ENCODE results near the gene RGPD8. TPM values are rescaled to one million over a fixed set of nuclear protein-coding genes. Genes with fewer than 3 reads are reported as not detected.
"Not testable (repeated sequence)": the region's sequence is repeated elsewhere in the genome, so short reads cannot be mapped to it uniquely, and the experiment has no call there.

The RGPD8 gene
- total RNA-seq = 10 to 100 TPM; 15.1 to 18.5 TPM

DNA sequence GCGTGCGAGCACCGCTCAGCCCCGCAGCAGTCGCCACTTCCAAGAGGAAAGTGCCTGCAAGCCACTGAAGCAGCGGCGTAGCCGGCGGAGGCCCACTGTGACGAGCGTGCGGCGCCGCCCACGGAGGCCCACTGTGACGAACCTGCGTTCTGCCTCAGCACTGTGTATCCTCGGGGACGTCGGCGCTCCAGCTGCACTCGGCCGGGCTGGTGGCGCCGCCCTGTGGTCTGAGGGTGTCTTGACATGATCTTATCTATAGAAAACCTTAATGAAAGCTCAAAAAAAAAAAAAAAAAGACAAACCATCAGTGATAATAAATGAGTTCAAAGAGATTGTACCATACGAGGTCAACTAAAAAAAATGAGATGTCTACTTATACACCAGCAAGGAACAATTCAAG lies at the start of gene RGPD8:
RGPD8 (minus strand) TSS at position 166 of the 400 bp plus-strand sequence. CDS start 192 bp downstream, outside the sequence.
- POLR2A ChIA-PET = interaction anchor here (0.6 kb wide), 2 partner anchors 114 to 514 kb away, joined by 3 to 6 read pairs; no protein-coding TSS in a partner anchor
- CTCF ChIA-PET = interaction anchor here (0.6 kb wide), 1 partner anchor 216 kb away, joined by 3 read pairs; no protein-coding TSS in a partner anchor

DNA sequence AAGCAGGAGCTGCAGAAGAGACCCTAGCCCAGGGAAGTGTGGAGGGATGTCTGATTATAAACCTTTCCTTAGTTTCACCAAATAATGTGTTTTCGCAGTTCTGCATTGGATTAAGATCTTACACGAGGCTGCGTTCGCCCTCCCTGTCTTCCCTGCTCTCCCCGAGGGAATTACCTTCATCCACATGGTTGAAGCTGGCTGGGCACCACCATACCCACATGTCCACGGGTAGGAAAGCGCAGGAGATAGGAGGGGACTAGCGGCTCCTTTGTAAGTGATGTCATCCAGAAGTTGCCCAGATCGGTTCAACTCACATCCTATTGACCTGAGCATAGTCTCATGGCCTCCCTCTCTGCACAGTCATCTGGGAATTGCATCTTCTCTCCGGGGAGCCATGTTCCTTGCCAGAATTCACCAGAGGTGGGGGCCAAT lies 49.6 kb upstream of the RGPD8 start:
- ChIA-PET CTCF (interaction anchor here (1.2 kb wide), 1 partner anchor 428 kb away, joined by 3 read pairs; the partner anchor contains the start of gene TMEM87B), POLR2A (interaction anchor here (0.6 to 2.0 kb wide), 2 partner anchors 58 to 517 kb away, joined by 3 to 7 read pairs; no protein-coding TSS in a partner anchor)

DNA sequence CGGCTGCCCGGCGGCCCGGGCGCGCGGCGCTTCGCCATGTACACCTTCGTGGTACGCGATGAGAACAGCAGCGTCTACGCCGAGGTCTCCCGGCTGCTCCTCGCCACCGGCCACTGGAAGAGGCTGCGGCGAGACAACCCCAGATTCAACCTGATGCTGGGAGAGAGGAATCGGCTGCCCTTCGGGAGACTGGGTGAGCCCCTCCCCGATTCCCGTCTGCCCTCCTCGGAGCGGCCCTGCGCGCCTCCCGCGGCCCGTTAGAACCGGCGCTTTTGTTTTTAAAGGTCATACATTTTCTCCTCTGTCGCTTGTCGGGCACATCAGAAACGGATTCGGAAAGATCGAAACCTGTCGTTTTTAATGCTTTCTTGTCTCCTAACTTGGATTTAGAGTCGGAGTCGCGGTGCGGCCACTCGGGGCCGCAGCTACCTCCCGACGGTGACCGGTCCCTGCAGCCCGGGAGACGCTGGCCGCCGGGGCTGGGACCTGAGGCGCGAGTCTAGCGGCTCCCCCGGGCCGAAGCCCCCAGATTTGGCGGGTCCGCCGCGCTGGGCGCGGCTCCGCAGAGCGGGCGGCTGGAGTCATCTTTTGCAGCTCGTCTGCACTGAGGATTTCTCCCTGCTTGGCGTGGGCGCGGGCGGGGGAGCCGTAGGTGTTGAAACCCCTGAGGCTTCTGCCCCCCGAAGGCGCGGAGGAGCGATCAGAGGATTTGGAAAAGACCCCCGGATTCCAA lies 49.0 kb upstream of the RGPD8 start:
- ChIA-PET POLR2A (interaction anchor here (0.6 to 2.0 kb wide), 2 partner anchors 59 to 518 kb away, joined by 3 to 7 read pairs; no protein-coding TSS in a partner anchor), CTCF (interaction anchor here (1.2 kb wide), 1 partner anchor 428 kb away, joined by 3 read pairs; the partner anchor contains the start of gene TMEM87B)

DNA sequence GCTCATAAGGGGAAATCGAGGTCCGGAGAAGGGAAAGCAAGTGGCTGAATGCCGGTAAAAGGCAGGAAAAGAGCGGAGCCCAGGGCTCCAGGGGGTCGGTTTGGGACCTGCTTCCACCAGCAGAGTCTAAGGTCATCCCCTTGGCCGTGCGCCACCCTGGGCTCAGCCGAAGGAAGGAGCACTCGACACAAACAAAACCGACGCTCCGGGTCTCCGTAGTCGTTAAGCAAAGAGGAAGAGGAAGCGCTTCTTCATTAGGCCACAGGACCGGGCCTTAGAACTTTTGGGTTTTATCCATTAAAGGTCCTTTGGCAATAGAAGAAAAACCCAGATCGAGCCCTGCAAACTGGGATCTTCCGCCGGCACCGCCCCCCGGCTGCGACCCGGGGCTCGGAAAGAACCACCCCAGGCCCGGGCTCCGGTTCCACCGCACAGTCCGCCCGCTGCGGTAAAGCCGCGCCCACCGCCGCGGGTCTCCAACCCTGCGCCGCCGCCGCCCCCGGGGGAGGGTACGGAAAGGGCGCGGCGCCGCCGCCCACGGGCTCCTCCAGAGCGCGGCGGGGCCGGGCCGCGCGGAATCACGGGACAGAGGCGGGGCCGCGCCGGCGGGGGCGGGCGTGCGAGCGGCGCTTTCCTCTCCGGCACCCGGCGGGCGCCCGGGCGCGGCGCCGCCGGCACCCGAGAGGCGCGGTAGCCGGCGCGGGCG lies 48.2 kb upstream of the RGPD8 start, which contains the start of gene TTL:
TTL (plus strand) TSS at position 629 of the 706 bp plus-strand sequence. CDS start 189 bp downstream, outside the sequence.
- POLR2A ChIA-PET = interaction anchor here (2.0 kb wide), 1 partner anchor 59 kb away, joined by 7 read pairs; no protein-coding TSS in a partner anchor
- CTCF ChIA-PET = interaction anchor here (0.6 to 2.6 kb wide), 8 partner anchors 9 to 227 kb away, joined by 3 to 9 read pairs (median 4); partner anchors contain the start of gene ZC3H8

DNA sequence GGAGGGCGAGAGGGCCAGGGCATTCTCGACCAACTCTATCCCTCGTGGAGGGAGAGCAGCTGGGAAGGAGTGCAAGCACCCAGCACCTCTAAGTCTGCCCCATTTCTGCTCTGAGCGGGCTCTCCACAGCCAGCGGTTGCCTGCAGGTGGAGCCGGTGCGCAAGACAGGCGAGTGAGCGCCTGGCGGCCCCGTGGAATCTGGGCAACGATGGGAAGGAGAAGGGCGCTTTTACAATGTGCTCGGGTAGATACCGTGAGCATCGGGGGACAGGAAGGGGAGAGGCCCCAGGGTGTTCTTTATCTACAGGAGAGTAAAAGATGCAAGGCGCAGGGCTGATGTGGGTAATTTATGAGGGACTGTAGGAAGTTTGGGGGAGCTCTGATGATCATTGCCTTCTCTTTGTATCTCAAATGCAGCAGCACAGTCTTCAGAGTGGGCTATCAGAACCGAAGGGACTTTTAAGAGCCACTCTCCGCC lies 47.6 kb upstream of the RGPD8 start:
- ChIA-PET POLR2A (no interaction called here), CTCF (interaction anchor here (0.6 to 2.6 kb wide), 8 partner anchors 10 to 226 kb away, joined by 3 to 9 read pairs (median 4); partner anchors contain the start of gene ZC3H8)

DNA sequence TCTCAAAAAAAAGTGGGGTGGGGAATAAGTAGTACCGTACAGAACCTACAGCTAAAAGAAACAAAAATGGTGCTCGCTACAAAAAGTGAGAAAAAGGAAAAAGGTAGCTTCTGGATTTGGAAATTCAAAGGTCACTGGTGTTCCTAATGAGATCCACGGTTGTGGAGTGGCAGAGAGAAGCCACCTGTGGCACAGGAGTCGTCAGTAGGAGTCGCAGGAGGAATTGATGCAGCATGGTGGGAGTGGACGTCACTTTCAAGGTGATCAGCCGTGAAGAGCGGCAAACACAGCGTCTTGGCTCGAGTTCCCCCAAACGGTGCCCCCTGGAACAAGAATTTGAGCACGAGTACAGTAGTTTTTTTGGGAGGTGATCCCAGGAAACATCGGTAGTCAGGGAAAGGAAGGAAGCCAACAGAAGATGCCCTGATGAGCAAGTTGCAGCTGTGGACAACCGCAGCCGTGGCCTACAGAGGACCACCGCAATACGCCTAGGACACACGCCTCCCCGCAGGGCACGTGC lies 47.1 kb upstream of the RGPD8 start:
- CTCF ChIA-PET = interaction anchor here (1.0 to 2.6 kb wide), 8 partner anchors 10 to 226 kb away, joined by 3 to 9 read pairs (median 4); partner anchors contain the start of gene ZC3H8
- POLR2A ChIA-PET = interaction anchor here (1.0 kb wide), 1 partner anchor 221 kb away, joined by 3 read pairs; no protein-coding TSS in a partner anchor

DNA sequence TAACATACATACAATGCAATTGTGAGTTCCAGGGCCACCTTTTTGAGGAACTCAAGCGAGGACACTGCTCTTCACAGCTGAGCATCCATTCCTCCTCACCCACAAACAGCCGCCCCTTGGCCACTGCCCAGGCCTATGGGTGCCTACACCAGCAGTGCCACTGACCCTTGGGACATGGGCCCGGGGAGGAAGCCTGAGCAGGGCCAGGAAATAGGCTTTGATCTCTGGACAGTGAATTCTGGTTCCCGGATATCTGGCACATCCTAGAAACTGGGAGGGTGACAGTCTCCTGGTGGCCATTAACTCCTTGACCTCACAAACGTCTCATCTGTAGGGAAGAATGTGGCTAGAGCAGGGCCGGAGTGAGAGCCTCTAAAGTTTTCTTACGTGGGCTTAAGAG lies 43.0 kb upstream of the RGPD8 start:
- POLR2A ChIA-PET = no interaction called here
- CTCF ChIA-PET = no interaction called here

DNA sequence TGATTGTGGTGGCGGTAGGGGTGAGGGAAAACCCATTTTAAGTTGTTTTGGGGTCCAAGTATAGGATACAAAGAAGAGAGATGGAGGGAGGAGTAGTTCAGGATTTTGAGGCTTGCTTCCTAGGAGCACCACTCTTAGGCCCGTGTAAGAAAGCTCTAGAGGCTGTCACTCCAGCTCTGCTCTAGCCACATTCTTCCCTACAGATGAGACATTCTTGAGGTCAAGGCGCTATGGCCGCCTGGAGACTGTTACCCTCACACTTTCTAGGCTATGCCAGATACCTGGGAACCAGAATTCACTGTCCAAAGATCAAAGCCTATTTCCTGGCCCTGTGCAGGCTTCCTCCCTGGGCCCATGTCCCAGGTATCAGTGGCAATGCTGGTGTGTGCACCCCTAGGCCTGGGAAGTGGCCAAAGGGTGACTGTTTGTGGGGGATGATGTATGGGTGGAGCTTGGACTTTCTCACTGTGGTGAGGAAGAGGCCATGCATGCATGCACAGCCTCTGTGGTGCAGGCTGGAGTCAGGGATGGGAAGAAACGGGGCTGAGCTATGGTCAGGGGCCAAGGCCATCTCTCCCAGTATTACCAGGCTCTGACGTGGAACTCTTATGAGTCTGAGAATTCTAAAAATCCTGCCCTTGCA lies 41.5 kb upstream of the RGPD8 start:
- ChIA-PET POLR2A (no interaction called here), CTCF (no interaction called here)

DNA sequence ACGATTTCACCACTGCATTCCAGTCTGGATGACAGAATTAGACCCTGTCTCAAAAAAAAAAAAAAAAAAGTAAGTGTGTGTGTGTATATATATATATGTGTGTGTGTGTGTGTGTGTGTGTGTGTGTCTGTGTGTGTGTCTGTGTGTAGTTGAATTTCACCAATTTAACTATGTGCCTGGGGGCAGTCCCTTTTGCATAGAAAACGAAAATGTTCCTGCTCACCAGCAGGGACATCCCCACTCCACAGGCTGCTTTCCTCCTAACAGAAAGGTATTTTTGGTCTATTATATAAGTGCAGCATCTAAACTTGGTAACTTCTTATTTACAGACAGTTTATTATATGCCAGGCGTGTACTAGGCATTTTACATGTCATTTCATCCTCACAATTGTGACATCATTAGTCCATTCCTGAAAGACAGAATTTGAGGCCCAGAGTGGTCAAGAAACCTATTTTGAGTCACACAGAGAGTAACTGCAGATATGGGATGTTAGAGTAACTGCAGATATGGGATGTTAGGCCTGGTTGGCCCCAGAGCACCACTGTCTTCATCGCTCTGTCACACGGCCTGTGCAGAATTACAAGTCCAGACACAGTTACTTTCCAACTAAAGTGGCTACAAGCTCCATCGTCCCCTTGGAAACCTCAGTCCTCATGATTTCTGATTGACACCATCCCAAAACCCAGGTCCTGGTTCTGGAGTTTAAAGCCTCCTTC lies 39.3 kb upstream of the RGPD8 start:
- CTCF ChIA-PET = no interaction called here
- POLR2A ChIA-PET = no interaction called here

DNA sequence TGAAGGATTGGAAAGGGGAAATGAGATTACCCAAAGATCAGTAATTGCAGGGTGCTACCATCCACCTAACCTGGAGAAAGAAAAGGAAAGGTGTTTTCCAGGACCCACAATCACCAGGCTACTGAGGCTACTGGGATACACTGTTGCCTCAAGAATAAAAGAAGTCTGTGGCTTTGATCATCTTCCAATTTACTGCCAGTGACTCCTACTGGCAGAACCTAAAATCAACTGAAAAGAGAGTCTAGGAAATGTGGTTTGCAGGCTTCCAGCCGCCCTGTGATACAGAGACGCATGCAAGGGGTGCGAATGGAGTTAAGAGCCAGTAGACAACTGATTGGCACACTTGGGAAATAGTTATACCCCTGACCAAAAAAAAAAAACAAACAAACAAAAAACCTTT lies 31.9 kb upstream of the RGPD8 start:
- POLR2A ChIA-PET = no interaction called here
- CTCF ChIA-PET = no interaction called here

DNA sequence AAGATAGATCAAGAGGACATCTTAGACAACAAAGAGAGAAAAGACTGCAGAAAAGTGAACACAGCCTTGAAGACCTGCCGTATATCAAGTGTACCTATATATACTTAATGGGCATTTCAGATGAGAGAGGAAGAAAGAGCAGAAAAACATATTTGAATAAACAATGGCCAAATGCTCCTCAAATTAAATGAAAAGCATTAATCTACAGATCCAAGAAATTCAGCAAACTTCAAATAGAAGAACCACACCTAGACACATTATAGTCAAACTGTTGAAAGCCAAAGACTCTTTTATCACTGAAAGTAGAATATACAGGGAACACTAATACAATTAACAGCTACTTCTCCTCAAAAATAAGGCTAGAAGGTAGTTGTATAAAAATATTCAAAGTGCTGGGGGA lies 29.8 kb upstream of the RGPD8 start:
- POLR2A ChIA-PET = no interaction called here
- CTCF ChIA-PET = no interaction called here

DNA sequence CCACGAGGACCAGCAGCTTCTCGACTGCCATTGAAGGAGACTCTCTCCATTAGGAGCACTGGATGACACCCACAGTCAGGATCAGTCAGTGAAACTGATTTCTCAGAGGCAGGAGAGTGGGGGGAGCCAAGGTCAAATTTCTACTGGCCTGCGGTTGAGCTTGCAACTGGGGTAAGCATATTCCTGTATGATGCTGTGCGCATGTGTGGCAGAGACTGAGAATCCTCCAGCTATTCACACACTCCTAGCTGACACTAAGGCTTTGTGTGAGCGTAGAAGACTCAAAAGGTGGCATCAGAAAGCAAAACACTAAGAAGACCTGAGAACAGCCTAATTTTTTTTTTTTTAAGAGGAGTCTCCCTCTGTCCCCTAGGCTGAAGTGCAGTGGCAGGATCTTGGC lies 28.7 kb upstream of the RGPD8 start:
- CTCF ChIA-PET = no interaction called here
- POLR2A ChIA-PET = no interaction called here

DNA sequence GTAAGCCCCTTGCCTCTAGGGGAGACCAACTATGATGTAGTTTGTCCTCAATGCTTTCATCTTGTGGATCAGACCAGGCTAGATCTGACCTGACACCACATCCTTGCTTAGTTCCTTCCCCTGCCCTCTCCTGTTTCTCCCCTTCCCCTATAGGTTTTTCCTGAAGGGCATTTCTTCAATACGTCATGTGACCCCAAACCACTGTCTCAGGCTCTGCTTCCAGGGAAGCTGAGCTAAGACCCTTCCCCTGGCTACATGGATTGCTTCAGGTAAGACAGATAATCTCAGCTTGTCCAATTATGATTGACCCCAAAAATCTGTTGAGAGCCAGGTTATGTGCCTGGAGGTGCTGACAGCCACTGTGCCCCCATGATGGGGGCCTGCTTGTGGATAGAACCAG lies 25.9 kb upstream of the RGPD8 start:
- ChIA-PET POLR2A (no interaction called here), CTCF (no interaction called here)

DNA sequence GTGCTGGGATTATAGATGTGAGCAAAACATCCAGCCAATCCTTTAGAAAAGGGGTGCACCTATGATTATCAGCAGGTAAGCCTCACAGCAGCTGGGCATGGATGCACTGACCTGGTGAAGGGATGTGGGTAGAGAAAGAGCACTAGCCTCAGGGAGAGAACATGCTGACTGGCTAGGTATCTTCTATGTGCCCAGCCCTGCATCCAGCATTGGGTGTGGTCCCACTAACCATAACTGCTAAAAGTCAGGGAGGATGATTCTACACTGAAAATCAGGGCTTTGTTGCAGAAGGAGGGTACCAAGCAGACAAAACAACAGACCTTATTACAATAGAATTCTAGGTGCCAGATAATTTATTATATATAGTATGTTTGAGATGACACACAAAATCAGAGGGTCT lies 21.1 kb upstream of the RGPD8 start:
- ChIA-PET POLR2A (no interaction called here), CTCF (no interaction called here)

DNA sequence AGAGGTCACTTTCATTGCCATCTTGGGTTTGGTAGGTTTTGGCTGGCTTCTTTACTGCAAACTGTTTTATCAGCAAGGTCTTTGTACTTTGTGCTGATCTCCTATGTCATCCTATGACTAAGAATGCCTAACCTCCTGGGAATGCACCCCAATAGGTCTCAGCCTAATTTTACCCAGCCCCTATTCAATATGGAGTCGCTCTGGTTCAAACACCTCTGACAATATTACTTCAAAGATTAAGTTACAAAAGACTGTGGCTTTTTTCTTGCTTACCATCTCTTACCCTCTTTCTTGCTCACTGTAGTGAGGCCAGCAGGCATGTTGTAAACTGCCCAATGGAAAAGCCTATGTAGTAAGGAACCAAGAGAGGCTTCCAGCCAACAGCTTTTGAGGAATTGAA lies 17.9 kb upstream of the RGPD8 start:
- POLR2A ChIA-PET = no interaction called here
- CTCF ChIA-PET = no interaction called here

DNA sequence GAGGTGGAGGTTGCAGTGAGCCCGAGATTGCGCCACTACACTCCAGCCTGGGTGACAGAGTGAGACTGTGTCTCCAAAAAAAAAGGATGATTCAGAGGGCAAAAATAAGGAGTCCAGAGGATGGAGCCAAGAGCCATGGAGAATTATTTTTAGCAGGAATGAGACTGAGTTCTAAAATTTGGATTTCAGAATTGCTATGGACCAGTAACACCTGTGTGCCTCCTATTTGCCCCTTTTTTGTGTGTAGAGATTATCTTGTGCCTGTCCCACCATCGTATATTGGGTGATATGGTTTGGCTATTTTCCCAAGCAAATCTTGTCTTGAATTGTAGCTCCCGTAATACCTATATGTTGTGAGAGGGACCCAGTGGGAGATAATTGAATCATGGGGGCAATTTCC lies 16.4 kb upstream of the RGPD8 start:
- CTCF ChIA-PET = no interaction called here
- POLR2A ChIA-PET = no interaction called here

DNA sequence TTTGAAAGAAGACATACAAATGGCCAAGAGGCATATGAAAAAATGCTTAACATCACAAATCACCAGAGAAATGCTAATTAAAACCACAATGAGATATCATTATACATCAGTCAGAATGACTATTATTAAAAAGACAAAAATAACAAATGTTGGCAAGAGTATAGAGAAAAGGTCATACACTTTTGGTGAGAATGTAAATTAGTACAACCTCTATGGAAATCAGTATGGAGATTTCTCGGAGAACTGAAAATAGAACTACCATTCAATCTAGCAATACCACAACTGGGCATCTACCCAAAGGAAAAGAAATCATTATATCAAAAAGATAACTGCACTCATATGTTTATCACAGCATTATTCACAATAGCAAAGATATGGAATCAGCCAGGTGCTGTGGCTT lies 10.8 kb upstream of the RGPD8 start:
- CTCF ChIA-PET, POLR2A ChIA-PET: not testable (repeated sequence)

DNA sequence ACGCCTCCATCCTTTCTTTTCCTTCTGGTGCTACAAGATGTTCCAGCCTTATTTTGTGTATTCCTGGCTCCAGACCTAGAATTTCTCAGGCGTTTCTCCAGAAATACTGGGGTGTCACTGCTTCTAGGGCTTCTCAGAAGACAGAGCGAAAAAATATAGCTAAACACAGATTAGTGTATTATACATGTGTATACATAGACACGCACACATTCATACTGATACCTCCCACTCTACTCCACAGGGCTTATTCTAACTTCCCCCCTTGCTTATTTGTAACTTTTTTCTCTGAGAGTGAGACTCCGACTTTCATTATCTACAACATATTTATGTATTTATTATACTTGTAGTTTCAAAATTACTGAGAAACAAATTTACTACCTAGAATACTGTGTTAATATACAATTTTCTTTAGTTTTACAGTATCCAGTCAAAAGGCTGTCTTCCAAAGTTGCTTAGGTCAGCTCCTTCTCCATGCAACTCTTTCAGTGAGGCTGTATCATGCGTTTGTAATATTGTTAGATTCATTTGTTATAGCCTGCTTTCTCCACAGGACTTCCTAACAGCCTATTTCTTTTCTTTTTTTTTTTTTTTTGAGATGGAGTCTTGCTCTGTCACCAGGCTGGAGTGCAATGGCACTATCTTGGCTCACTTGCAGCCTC lies 5.3 kb upstream of the RGPD8 start:
- CTCF ChIA-PET, POLR2A ChIA-PET: not testable (repeated sequence)

DNA sequence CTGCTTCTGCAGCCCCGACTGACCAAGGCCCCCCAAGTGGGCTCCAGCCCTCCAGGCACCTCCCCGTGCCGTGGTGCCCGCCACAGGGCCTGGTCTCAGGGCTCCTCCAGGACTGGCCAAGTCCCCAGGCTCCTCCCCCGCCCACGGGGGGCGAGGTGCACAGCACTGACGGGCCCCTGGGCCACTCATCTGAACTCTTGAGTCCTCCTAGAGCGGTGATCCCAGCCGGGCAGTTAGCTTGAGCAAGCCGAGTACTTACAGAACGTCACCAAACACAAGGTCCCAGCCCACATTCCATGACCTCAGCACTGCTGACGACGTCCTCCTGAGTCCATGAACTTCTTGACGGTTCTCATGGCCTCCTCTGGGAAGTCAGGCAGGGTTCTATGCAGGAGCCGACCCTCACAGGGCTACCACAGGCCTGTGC lies 4.0 kb upstream of the RGPD8 start:
- POLR2A ChIA-PET, CTCF ChIA-PET: not testable (repeated sequence)

Data from activated CD8-positive, alpha-beta memory T cell treated with anti-CD3 and anti-CD28 coated beads for 36 hours (primary cell).